Parathyroid adenoma (tissue), 2 donors: Measurements from ENCODE around the gene MYOF.
A peak's percentile ranks its signal among the peaks of the same experiment; 100 is the strongest.

Experiments used
- H2AFZ ChIP-seq: fragments of 300-600 bp; sonication (generic); one replicate; pipeline ENCODE4 v1.7.0; 2017; ENCODE audit warnings: antibody characterized with exemption, mild to moderate bottlenecking
- H3K27ac ChIP-seq: fragments of 300-600 bp; sonication (generic); one replicate; pipeline ENCODE4 v1.7.0; 2017
- H3K27me3 ChIP-seq: fragments of 300-600 bp; sonication (generic); one replicate; pipeline ENCODE4 v1.7.0; 2017; ENCODE audit warnings: low read length; ENCODE audit not compliant: control insufficient read depth, insufficient read depth
- H3K36me3 ChIP-seq: fragments of 300-600 bp; sonication (generic); one replicate; pipeline ENCODE4 v1.7.0; 2017; ENCODE audit warnings: low read length; ENCODE audit not compliant: control insufficient read depth, insufficient read depth
- H3K4me1 ChIP-seq: fragments of 300-600 bp; sonication (generic); one replicate; pipeline ENCODE4 v1.7.0; 2017; ENCODE audit warnings: control low read depth
- H3K4me2 ChIP-seq: fragments of 300-600 bp; sonication (generic); one replicate; pipeline ENCODE4 v1.7.0; 2017; ENCODE audit warnings: low read length
- H3K4me3 ChIP-seq: fragments of 300-600 bp; sonication (generic); one replicate; pipeline ENCODE4 v1.7.0; 2017; ENCODE audit warnings: low read depth, low read length
- H3K79me2 ChIP-seq: fragments of 300-600 bp; sonication (generic); one replicate; pipeline ENCODE4 v1.7.0; 2017; ENCODE audit warnings: control low read depth
- H3K9ac ChIP-seq: fragments of 300-600 bp; sonication (generic); one replicate; pipeline ENCODE4 v1.7.0; 2017; ENCODE audit warnings: mild to moderate bottlenecking
- H3K9me3 ChIP-seq: fragments of 300-600 bp; sonication (generic); one replicate; pipeline ENCODE4 v1.7.0; 2017; ENCODE audit warnings: low read length; ENCODE audit not compliant: control insufficient read depth
- CTCF ChIP-seq: fragments of 300-600 bp; sonication (generic); IDR thresholded peaks from one replicate; pipeline ENCODE4 v1.7.0; 2017; ENCODE audit warnings: antibody characterized with exemption, mild to moderate bottlenecking
- donor health status: primary hyperparathyroidism.

The MYOF gene

DNA sequence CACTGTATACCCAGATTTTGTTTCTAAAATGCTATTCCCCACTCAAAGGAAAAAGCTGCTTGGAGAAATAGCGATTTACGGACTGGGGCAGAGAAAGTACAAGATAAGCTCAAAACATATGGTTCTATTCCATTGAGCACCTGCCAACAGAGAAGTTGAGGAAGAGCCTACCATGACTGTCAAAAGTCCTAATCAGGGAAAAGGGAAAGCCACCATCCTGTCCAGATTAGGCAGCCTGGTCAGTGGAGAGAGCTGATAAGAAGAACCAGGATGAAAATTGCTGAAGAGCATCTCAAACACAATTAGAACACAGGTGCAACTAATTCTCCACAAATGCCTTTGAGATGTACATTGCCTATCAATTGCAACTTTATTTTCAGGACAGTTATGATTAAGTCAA is 104.1 kb downstream of the MYOF start:
- no peaks in the 10 kb centered on the region for H3K79me2 ChIP-seq
- H3K9me3 ChIP-seq, result no peaks in the 10 kb centered on the region
- no peak for TF ChIP-seq CTCF
- no peak overlapping the region for H3K27ac ChIP-seq
- no peaks in the 10 kb centered on the region for H3K36me3 ChIP-seq
- no peak overlapping the region for H2AFZ ChIP-seq
- no peaks in the 10 kb centered on the region for H3K27me3 ChIP-seq
- H3K4me1 ChIP-seq, result no peaks in the 10 kb centered on the region
- no peak overlapping the region for H3K9ac ChIP-seq
- no peak overlapping the region for H3K4me2 ChIP-seq
- no peak overlapping the region for H3K4me3 ChIP-seq

DNA sequence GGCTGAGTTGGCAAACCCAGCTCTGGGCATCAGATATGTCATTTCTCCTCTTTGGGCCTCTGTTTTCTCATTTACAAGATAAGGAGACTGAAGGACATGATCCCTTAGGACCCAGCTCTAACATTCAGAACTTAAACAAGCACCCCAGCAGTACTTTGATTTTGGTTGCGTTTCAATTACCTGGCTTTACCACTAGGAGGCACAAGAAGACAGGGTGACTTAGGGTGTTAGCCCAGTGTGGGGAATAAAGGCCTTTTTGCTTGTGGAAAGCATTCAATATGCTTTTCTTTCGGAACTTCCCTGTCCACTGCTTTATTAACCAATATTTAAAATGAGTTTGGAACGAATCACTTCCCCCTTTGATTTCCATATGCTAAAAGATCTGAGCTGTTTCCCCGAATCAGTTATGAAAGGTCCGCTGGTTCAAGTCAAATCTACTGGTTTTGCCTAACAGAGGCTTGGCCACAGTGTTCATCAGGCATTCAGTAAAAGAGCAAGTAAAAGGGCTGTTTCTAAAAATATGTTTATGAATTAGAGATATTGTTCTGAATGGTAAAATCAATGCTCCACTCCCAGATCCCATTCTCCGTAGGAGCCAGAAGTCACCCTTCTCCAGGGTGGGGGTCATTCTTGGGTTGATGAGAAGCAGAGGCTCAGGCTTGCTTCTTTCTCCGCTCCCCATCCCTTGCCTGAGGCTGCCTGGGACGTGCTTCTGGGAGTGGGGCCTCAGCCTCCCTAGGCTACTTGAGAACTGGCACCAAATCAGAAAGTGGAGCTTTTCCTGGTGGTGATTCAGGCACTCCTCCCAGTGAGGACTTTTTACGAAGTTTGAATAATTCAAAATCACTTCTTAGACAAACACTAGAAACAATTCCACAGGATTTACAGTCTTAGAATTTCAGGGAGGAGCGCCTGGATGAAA is 105.5 kb downstream of the MYOF start:
- no peak overlapping the region for H3K27ac ChIP-seq
- no peaks in the 10 kb centered on the region for H3K27me3 ChIP-seq
- H3K4me1 ChIP-seq, result no peaks in the 10 kb centered on the region
- peak; percentile 97 for TF ChIP-seq CTCF
- H3K9me3 ChIP-seq, result no peaks in the 10 kb centered on the region
- no peak overlapping the region for H3K4me2 ChIP-seq
- no peak overlapping the region for H3K4me3 ChIP-seq
- H3K9ac ChIP-seq, result no peak overlapping the region
- H2AFZ ChIP-seq, result peak overlapping the region; percentile 6
- no peaks in the 10 kb centered on the region for H3K79me2 ChIP-seq
- H3K36me3 ChIP-seq, result no peaks in the 10 kb centered on the region

- Histone ChIP-seq H3K4me1 (no peaks in the 10 kb centered on the region), H3K36me3 (no peaks in the 10 kb centered on the region), H3K4me2 (no peak overlapping the region), H3K4me3 (no peak overlapping the region), H3K27ac (no peak overlapping the region), H3K9ac (no peak overlapping the region), H3K9me3 (no peaks in the 10 kb centered on the region), H3K27me3 (no peaks in the 10 kb centered on the region), H3K79me2 (no peaks in the 10 kb centered on the region), H2AFZ (no peak overlapping the region)
- no peak for TF ChIP-seq CTCF
Measured at GRCh38 chr10:93370961-93371360, 111.2 kb downstream of the MYOF start.

- Histone ChIP-seq H3K4me3 (no peak overlapping the region), H2AFZ (no peak overlapping the region), H3K4me2 (no peak overlapping the region), H3K79me2 (no peaks in the 10 kb centered on the region), H3K9me3 (no peaks in the 10 kb centered on the region), H3K27ac (no peak overlapping the region), H3K27me3 (no peaks in the 10 kb centered on the region), H3K4me1 (no peaks in the 10 kb centered on the region), H3K36me3 (no peaks in the 10 kb centered on the region), H3K9ac (no peak overlapping the region)
- TF ChIP-seq CTCF, result no peak
Measured at GRCh38 chr10:93369588-93370164, 112.5 kb downstream of the MYOF start.
